ENCODE results near the gene KCNMA1. TPM values are rescaled to one million over a fixed set of nuclear protein-coding genes. Genes with fewer than 3 reads are reported as not detected.

Gene KCNMA1
- polyA plus RNA-seq, 1 donor from 2014 or later: 60.8 TPM

DNA sequence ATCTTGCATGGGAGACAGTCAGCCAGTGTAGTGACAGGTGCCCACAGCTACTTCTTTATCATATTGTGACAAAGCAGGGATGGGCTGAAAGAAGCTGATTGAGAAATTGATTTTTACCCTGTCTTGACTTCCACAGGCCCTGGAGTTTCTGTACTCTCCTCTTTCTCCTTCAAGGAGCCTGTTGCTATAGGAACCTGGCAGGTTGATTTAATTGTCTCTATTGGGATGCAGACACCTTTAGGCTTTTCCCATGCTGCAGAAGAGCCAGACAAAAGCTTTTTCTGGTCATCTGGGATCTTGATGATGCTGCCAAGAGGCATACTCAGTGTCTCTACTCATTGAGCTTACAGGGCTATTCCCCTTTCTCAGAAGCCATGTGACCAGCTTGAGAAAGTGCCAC, 754.8 kb downstream of the KCNMA1 start:
- Histone ChIP-seq H3K27me3 (ENCODE audit: insufficient read depth, low read depth, low read length) (no peaks in the 10 kb centered on the region), H3K9me2 (ENCODE audit: insufficient read depth, low read length) (no peaks in the 10 kb centered on the region), H3K36me3 (ENCODE audit: insufficient read depth, low read length) (peaks cover under 1% of the 10 kb centered on the region), H3K79me2 (replicated peaks; ENCODE audit: insufficient read depth, low read length) (no peaks in the 10 kb centered on the region), H3F3A (ENCODE audit: insufficient read depth, low read length, poor library complexity, severe bottlenecking) (peaks cover 6% of the 10 kb centered on the region), H3K4me2 (ENCODE audit: low read length) (no peak overlapping the region), H3K9ac (ENCODE audit: low read length) (no peak overlapping the region), H3K27ac (ENCODE audit: low read length) (no peak overlapping the region), H3K9me3 (ENCODE audit: low read length) (no peaks in the 10 kb centered on the region), H4K20me1 (ENCODE audit: insufficient read depth) (no peaks in the 10 kb centered on the region), H3K4me3 (ENCODE audit: low read length) (peak overlapping the region; percentile 10), H2AFZ (ENCODE audit: low read depth, low read length) (no peak overlapping the region)
- TF ChIP-seq EP300 (conservative IDR thresholded peaks at IDR 0.05; ENCODE audit: poor library complexity, severe bottlenecking) (peak; percentile 14), POLR2AphosphoS5 (IDR thresholded peaks at IDR 0.05) (no peak)
- TF ChIP-seq, protein P1, sequence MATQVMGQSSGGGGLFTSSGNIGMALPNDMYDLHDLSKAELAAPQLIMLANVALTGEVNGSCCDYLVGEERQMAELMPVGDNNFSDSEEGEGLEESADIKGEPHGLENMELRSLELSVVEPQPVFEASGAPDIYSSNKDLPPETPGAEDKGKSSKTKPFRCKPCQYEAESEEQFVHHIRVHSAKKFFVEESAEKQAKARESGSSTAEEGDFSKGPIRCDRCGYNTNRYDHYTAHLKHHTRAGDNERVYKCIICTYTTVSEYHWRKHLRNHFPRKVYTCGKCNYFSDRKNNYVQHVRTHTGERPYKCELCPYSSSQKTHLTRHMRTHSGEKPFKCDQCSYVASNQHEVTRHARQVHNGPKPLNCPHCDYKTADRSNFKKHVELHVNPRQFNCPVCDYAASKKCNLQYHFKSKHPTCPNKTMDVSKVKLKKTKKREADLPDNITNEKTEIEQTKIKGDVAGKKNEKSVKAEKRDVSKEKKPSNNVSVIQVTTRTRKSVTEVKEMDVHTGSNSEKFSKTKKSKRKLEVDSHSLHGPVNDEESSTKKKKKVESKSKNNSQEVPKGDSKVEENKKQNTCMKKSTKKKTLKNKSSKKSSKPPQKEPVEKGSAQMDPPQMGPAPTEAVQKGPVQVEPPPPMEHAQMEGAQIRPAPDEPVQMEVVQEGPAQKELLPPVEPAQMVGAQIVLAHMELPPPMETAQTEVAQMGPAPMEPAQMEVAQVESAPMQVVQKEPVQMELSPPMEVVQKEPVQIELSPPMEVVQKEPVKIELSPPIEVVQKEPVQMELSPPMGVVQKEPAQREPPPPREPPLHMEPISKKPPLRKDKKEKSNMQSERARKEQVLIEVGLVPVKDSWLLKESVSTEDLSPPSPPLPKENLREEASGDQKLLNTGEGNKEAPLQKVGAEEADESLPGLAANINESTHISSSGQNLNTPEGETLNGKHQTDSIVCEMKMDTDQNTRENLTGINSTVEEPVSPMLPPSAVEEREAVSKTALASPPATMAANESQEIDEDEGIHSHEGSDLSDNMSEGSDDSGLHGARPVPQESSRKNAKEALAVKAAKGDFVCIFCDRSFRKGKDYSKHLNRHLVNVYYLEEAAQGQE (IDR thresholded peaks at IDR 0.05; ENCODE audit: borderline replicate concordance): no peak

GRCh38 chr10:76882245-76882644, 755.4 kb downstream of the KCNMA1 start:
- TF ChIP-seq TAF1 (IDR thresholded peaks at IDR 0.05; ENCODE audit: low read depth) (no peak), POLR2AphosphoS5 (IDR thresholded peaks at IDR 0.05) (no peak), MXI1 (conservative IDR thresholded peaks at IDR 0.05; ENCODE audit: poor library complexity, severe bottlenecking) (no peak), SMC3 (conservative IDR thresholded peaks at IDR 0.05; ENCODE audit: poor library complexity) (no peak), EP300 (conservative IDR thresholded peaks at IDR 0.05; ENCODE audit: poor library complexity, severe bottlenecking) (no peak), RAD21 (conservative IDR thresholded peaks at IDR 0.05) (no peak), EZH2 (IDR thresholded peaks at IDR 0.05; ENCODE audit: borderline replicate concordance, insufficient read depth, low read length, poor library complexity, severe bottlenecking) (no peak)
- TF ChIP-seq, protein P1 (IDR thresholded peaks at IDR 0.05; ENCODE audit: borderline replicate concordance): no peak
- TF ChIP-seq, protein P2, sequence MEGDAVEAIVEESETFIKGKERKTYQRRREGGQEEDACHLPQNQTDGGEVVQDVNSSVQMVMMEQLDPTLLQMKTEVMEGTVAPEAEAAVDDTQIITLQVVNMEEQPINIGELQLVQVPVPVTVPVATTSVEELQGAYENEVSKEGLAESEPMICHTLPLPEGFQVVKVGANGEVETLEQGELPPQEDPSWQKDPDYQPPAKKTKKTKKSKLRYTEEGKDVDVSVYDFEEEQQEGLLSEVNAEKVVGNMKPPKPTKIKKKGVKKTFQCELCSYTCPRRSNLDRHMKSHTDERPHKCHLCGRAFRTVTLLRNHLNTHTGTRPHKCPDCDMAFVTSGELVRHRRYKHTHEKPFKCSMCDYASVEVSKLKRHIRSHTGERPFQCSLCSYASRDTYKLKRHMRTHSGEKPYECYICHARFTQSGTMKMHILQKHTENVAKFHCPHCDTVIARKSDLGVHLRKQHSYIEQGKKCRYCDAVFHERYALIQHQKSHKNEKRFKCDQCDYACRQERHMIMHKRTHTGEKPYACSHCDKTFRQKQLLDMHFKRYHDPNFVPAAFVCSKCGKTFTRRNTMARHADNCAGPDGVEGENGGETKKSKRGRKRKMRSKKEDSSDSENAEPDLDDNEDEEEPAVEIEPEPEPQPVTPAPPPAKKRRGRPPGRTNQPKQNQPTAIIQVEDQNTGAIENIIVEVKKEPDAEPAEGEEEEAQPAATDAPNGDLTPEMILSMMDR (IDR thresholded peaks at IDR 0.05; ENCODE audit: poor library complexity, severe bottlenecking): no peak
- Histone ChIP-seq H3F3A (ENCODE audit: insufficient read depth, low read length, poor library complexity, severe bottlenecking) (peaks cover 6% of the 10 kb centered on the region), H3K27ac (ENCODE audit: low read length) (no peak overlapping the region)

More at GRCh38 chr10:76882245-76882644, 755.4 kb downstream of the KCNMA1 start:
- peak overlapping the region; percentile 10 for H3K4me3 ChIP-seq (ENCODE audit: low read length)
- H4K20me1 ChIP-seq (ENCODE audit: insufficient read depth): no peaks in the 10 kb centered on the region
- H3K9ac ChIP-seq (ENCODE audit: low read length): no peak overlapping the region
- H3K27me3 ChIP-seq (ENCODE audit: insufficient read depth, low read depth, low read length): no peaks in the 10 kb centered on the region
- no peaks in the 10 kb centered on the region for H3K79me2 ChIP-seq (replicated peaks; ENCODE audit: insufficient read depth, low read length)
- no peaks in the 10 kb centered on the region for H3K36me3 ChIP-seq (ENCODE audit: insufficient read depth, low read length)
- H3K9me2 ChIP-seq (ENCODE audit: insufficient read depth, low read length): no peaks in the 10 kb centered on the region
- H3K9me3 ChIP-seq (ENCODE audit: low read length): no peaks in the 10 kb centered on the region
- H3K4me2 ChIP-seq (ENCODE audit: low read length): no peak overlapping the region
- H2AFZ ChIP-seq (ENCODE audit: low read depth, low read length): no peak overlapping the region

Measured in neural cell (in vitro differentiated cells).